CD4-positive, alpha-beta T cell treated with Interleukin-17A for 1 hour (primary cell): ENCODE results near the gene FMN1.

ENCODE experiments used
- DNase-seq: peaks from one replicate; pipeline ENCODE4 v3.0.0-alpha.2; 2020

FMN1 gene

DNA sequence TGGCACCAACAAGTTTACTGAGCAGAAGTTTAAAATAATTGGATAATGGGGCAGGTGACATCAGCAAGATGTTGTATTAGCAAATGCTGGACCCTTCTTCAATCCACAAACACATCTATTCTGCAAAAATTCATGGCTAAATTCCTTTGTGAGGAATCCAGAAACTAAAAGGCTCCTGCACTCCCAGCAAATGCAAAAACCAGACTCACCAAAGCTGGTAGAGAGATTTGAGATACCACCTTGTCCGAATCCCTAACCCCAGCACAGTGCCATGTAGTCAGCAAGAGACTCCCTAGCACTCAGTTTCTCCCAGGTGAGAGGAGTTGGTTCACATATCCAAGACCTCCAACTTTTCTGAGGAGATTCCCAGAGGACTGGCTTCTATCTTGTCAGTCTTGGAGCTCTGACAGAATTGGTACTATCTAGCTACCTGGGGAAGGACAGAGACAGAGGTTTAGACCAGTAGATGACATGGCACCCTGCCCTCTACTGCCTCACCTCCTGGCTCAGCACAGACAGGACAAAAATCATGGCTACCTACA is 454.9 kb downstream of the FMN1 start:
- DNase-seq = no peak

DNA sequence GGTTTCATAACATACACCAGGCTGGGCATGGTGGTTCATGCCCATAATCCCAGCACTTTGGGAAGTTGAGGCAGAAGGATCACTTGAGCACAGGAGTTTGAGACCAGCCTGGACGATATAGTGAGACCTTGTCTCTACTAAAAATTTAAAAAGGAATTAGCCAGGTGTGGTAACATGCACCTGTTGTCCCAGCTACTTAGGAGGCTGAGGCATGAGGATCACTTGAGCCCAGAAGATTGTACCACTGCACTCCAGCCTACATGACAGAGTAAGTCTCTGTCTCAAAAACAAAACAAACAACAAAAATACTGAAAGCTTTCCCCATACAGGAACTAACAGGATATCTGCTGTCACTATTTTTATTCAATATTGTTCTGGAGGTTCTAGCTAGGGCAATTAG is 455.8 kb downstream of the FMN1 start:
- no peak for DNase-seq

DNA sequence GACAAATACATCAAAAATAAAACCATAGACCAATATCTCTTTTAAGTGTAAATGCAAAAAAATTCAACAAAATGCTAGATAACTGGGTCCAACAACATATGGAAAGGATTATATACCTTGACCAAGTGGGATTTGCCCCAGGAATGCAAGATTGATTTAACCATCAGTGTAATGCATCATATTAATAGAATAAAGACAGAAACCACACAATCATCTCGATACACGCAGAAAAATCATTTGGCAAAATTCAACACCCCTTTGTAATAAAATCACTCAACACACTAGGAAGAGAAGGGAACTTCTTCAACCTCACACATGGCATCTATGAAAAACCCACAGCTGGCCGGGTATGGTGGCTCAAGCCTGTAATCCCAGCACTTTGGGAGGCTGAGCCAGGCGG is 457.2 kb downstream of the FMN1 start:
- no peak for DNase-seq

DNA sequence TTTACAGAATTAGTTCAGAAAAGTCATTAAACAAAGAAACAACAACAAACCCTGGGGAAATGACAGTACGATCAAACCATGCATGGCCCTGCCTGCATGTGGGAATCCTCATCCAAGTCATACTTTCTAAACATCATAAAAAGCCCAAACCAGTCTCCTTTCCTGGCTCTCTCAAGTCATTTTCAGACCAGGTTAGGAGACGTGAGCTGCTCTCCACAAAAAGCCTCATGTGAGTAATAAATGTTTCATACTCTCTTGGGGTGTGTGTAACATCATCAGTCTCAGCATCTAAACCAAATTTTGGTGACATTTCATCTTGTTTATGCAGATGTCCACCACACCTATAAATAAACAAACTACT is 457.8 kb downstream of the FMN1 start:
- DNase-seq = no peak

DNA sequence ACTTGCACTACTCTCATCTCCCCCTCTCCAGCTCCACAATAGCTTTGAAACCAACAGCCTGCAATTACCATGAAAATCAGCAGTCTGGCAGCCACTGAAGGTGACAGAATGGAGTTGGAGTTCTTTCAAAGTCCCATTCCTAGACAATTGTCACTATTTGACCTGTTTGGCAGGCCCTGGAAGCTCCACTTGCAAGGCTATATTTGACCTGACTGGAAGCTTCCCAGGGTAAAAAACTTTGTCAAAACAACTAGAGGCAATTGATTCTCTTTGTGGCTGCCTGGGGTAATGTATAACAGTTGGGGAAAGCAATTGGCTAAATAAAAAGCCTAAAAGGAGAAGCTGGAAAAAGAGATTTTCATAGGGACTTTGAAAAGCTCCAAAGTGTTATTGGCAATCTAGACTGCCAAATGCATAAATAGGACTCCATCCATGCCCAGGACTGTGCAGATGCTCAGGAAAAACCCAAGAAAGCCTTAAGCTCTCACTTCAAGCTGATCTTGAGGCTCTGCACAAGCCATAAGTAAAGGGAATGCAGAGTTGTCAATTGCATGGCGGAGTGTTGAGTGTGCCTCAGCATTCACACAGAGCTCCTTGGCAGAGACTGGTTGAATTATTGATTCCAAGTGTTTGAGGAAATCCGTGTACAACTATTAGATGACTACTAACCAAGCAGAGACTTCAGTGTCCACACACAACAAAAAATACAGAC is 458.4 kb downstream of the FMN1 start:
- no peak for DNase-seq

DNA sequence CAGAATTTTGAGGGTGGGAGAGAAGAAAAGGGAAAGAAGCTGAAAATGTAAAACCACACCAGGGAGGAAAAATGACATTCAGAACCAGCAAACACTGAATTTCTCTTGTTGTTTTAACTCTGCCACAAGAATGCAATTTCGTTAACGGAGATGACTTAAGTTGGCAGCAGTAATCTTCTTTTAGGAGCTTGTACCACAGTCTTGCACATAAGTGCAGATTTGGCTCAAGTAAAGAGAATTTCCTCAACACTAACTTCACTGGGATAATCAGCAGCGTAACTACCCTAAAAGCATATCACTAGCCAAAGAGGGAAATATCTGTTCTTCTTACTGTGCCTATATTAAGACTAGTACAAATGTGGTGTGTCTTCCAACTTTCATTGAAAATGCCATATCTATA is 461.2 kb downstream of the FMN1 start:
- DNase-seq = no peak

DNA sequence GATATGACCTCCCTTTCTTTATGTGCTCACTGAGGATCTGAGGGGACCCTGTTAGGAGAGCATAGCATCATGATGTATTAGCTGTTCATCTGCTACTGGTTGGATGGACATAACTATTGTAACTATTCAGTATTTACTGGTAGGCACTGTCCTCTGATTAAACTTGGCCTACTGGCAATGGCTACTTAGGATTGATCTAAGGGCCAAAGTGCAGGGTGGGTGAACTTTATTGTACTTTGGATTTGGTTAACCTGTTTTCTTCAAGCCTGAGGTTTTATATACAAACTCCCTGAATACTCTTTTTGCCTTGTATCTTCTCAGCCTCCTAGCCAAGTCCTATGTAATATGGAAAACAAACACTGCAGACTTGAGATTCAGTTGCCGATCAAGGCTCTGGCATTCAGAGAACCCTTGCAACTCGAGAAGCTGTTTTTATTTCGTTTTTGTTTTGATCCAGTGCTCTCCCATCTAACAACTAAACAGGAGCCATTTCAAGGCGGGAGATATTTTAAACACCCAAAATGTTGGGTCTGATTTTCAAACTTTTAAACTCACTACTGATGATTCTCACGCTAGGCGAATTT is 461.8 kb downstream of the FMN1 start:
- no peak for DNase-seq

DNA sequence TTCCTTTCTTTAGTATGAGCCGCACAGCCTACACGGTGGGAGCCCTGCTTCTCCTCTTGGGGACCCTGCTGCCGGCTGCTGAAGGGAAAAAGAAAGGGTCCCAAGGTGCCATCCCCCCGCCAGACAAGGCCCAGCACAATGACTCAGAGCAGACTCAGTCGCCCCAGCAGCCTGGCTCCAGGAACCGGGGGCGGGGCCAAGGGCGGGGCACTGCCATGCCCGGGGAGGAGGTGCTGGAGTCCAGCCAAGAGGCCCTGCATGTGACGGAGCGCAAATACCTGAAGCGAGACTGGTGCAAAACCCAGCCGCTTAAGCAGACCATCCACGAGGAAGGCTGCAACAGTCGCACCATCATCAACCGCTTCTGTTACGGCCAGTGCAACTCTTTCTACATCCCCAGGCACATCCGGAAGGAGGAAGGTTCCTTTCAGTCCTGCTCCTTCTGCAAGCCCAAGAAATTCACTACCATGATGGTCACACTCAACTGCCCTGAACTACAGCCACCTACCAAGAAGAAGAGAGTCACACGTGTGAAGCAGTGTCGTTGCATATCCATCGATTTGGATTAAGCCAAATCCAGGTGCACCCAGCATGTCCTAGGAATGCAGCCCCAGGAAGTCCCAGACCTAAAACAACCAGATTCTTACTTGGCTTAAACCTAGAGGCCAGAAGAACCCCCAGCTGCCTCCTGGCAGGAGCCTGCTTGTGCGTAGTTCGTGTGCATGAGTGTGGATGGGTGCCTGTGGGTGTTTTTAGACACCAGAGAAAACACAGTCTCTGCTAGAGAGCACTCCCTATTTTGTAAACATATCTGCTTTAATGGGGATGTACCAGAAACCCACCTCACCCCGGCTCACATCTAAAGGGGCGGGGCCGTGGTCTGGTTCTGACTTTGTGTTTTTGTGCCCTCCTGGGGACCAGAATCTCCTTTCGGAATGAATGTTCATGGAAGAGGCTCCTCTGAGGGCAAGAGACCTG is 463.5 kb downstream of the FMN1 start:
- no peak for DNase-seq

DNA sequence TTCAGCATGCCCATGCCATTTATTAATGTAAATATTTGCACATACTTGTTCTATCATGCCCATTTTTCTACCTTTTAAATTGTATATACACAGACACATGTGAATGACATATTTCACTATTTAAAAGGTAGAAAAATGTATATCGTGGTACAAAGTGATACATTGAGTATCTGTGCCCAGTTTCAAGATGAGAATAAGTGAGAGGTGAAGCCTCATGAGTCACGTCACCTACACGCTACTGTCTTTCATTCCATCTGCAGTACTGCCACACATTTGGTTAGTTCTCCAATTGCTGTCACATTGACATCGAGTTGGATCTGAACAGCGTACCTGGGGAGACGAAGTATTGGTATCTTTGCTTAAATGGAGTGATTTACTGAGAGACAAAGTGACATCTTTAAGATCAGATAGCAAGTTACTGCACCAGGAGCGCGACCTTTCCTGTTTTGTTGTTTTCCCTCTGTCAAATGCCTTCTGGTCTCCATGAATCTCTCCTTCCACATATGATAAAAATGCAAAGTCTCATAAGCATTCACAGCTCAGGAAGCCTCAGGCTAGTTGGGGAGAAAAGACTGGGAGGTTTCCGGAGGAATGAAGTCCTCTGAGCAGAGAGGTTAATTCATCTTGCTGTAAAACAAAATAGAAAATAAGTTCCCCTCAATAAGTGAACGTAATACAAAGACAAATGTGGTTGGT is 464.7 kb downstream of the FMN1 start:
- no peak for DNase-seq

DNA sequence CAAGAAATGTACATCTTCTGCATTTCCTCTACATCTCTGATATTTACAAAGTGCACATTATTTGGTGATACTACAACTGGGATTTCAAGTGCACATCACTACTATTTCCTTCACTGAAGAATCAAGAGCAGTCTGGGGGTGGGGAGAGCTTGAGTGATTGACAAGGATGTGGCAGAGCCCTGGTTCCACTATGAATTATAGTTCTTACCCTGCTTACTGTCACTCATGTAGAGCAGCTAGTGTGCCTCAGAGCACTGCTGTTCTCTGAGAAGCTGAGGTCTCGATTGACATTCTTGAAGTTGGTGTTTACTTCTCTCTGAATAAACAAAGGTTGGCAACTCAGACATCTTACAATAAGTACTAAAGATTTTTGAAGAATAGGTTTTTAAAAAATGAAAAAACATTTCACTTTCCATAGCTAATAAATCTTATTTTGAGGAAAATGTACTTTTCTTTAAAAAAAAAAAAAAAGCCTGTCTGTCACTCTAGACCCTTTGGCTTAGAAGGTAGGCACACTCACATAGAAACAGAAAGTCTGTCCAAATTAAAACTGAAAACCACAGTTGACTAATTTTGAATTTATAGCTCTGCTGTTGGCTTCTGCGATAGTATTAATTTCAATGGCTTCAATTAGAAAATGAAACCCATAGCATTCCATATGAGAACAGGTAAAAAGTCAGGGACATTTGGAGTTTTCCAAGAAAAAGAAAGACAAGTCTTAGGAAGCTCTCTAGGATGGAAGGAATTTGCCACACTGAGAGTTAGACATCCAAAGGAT is 471.2 kb downstream of the FMN1 start:
- DNase-seq = no peak

DNA sequence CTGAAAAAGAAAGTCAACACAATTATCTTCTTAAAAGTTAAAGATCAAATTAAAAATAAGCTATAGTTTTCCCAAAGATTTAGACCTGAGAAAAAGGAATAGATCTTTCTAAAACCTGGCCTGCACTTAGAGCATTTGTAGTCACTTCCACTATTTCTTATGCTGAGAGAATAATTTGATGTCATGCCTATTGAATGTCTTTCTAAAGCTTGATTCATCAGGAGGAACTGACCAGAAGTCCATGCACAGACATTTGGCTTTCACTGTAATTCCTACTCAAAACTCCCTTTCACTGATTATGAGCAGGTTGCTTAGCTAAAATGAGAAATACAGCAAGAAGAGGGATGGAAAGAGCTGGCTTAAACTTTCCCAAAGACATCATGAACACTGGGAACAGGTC is 472.4 kb downstream of the FMN1 start:
- no peak for DNase-seq

DNA sequence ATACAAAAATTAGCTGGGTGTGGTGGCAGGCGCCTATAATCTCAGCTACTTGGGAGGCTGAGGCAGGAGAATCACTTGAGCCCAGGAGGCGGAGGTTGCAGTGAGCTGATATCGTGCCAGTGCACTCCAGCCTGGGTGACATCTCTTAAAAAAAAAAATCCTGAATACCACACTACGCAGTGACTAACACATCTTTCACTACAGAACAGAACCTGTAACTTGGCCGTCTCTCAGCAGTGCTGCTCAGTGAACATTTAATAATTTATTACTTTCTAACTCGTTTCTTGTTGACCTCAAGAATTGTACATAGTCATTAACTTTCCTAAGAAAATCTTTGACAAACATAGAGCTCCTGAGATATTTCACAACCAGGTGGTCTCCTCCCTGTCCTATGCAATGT is 472.9 kb downstream of the FMN1 start:
- no peak for DNase-seq

DNA sequence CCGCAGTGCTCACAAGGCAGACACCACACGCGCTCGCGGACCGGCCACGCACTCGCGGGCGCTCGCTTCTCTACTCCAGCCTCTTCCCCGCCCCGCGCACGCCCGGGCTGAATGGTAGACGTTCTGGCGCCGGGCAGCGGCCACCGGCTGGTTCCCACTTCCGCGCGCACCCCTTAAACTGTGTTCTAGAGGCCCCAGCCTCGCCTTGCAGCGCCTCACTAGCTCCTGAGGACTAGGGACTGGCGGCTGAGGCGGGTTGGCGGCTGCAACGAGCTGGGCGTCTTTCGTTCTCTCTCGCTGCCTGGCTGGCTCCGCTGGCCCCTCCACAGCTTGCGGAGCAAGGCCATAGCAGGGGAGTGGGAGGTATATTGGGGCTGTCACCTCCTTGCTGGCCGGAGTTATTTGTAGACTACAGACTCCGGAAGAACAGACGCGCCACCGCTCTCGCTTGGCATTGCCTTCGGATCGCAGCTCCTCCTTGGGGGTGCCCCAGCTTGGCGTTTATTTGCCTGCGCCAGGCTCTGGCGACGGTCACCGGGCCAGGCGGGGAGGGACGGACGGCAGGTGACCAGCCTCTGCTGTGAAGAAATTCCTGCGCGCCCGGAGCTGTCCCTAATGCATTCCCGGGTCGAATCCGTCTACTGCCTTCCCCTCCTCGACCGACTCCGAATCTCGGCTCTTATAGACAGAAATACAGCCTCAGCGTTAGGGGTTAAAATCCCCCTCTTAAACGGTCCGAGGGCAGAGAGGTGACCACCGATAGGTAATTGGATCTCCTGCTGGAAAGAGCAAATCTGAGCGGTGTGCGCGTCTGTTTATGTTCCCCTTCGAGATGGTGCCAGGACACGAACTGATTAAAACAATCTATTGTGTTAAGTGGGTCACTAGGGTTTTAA is 475.4 kb downstream of the FMN1 start:
- no peak for DNase-seq

DNA sequence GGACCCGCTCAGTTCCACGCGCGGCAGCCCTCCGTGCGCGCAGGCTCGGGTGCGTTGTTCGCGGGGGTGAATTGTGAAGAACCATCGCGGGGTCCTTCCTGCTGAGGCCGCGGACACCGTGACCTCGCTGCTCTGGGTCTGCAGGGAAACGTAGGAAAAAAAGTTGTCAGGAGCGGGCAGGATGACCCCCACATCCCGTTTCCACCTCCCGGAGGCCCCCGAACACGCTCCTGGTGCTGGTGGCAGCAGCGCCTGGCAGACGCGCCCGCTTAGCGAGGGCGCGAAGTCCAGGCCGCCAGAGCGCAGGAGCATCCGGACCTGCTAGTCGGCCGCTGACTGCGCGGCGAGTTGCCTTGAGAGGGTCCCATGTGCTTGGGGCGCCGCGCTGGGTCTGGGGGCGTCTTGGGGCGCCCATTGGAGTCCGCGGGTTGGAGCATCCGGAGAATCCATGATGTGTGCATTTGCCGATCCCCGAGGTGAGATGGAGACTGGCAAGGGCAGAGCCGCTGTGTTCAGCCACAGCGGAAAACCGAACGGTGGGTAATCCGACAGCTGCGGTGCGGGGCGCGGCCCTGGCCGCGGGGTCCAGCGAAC is 476.2 kb downstream of the FMN1 start:
- DNase-seq = no peak

DNA sequence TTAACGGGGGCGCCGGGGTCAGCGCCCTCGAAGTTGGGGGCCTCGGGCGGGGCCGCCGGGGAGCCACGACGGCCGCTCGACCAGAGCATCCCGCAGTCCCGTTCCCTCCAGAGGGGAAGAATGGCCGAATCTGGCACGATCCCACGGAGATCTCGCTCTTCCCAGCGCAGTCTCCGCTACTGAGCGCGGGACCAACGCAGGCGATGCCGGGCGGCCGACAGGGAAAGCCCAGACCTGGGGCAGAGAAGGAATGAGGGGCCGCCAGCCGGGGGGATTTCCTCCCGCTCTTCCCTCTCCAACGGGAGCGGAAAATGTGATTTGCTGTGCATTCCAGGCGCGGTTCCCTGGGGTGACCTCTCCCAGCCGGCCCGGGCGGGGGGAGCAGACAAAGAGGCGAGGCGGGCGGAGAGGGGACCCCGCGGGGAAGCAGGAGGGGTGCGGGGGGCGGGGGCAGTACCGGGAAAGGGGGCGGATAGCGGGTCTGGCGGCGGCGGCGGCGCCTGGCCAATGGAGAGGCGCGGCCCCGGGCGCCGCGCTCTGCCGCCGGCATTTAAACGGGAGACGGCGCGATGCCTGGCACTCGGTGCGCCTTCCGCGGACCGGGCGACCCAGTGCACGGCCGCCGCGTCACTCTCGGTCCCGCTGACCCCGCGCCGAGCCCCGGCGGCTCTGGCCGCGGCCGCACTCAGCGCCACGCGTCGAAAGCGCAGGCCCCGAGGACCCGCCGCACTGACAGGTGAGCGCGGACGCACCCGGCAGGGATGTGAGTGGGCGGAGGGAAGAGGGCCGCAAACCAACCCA is 476.9 kb downstream of the FMN1 start, which contains the start of gene GREM1:
TSS of gene GREM1 (plus strand) at position 579 of the 801 bp plus-strand sequence. CDS start 12,687 bp downstream, outside the sequence.
- DNase-seq = no peak

DNA sequence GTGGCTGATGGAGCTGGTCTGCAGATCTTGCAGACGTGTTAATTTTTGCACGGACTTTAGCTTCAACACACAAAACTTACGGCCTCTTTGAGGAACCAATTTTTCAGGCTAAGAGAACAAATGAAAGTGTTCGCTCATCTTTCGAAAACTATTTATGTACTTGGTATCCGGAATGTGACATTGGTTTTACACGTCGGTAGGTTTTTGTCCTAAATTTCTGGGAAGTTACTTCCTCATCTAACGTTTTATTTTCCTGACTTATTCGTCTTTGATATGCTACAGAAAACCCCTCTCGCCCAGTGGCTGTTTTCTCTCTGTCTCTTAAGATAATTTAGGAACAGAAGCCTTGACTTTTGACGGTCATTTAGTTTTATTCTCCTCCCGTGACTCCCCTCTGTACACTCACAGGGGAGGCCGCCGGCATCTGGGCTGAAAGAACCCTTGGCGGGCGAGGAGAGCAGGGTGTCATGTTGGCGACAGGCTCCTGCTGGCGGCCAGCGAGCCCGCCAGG is 477.5 kb downstream of the FMN1 start:
- DNase-seq = no peak

DNA sequence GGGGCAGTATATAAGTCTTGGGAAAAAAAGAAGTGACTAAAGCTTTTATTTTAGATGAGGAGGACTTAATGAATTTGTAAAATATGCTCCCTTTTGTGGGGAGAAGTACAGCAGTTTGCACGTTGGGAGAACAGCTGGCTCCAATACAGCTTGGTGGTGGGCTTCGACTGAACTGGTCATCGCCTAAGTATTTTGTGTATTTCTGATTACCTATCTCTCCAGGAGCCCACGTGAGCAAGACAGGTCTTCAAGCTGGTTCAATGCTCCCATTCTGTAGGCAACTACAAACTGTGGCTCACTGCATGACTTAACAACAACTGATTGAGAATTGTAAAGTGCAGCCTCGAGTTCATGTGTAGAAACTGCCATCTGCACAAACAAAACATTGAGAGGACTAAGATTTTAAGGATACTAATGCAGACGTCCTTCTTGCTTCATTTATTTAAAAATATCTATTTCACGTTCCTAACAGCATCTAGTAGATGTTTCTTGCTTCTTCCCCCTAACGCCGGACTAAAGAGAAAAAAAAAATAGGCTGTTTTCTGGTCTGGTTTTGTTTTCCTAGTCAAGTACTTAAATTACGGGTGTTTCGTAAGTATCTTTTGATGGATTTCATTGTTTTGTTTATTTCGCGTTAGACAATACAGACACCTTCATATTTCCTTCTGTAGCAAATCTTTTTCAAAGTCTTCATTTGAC is 478.1 kb downstream of the FMN1 start:
- DNase-seq = no peak
